Stimulated activated naive CD8-positive, alpha-beta T cell treated with anti-CD3 and anti-CD28 coated beads, Interleukin-15, Interleukin-2, amounts not matched to agents 100 U/mL and 50 U/mL, for 24 hours (primary cell): Measurements from ENCODE around the gene PCGF2.
A peak's percentile ranks its signal among the peaks of the same experiment; 100 is the strongest.

Experiments used
- ATAC-seq: fragments of 150-1000 bp; cut with Tn5 transposase; one replicate; pipeline ENCODE4 v1.10.0; 2021
- DNase-seq: peaks from one replicate; pipeline ENCODE4 v3.0.0; 2021

The PCGF2 gene

GRCh38 chr17:38719289-38719942 is 28.7 kb downstream of the PCGF2 start:
- no peak for DNase-seq
- ATAC-seq = no peak

GRCh38 chr17:38717139-38717745 is 30.9 kb downstream of the PCGF2 start:
- no peak for DNase-seq
- ATAC-seq = no peak

- no peak for DNase-seq
- no peak for ATAC-seq
Observed at GRCh38 chr17:38716368-38717005, 31.6 kb downstream of the PCGF2 start.

GRCh38 chr17:38715216-38715943 is 32.8 kb downstream of the PCGF2 start:
- ATAC-seq (peak; percentile 21), DNase-seq (no peak)

- no peak for ATAC-seq
- DNase-seq = no peak
Observed at GRCh38 chr17:38713456-38714075, 34.6 kb downstream of the PCGF2 start.

- no peak for DNase-seq
- ATAC-seq = no peak
Observed at GRCh38 chr17:38712593-38712992, 35.5 kb downstream of the PCGF2 start.

GRCh38 chr17:38711792-38712571 is 36.2 kb downstream of the PCGF2 start:
- ATAC-seq = peak; percentile 26
- no peak for DNase-seq

- DNase-seq = no peak
- ATAC-seq = no peak
Observed at GRCh38 chr17:38710985-38711384, 37.2 kb downstream of the PCGF2 start.

- DNase-seq = no peak
- ATAC-seq = no peak
Observed at GRCh38 chr17:38710604-38710962, 37.6 kb downstream of the PCGF2 start.

GRCh38 chr17:38709864-38710603 is 38.1 kb downstream of the PCGF2 start:
- ATAC-seq = no peak
- no peak for DNase-seq

- ATAC-seq (no peak), DNase-seq (no peak)
Observed at GRCh38 chr17:38709104-38709820, 38.9 kb downstream of the PCGF2 start.

GRCh38 chr17:38707678-38708351 is 40.3 kb downstream of the PCGF2 start:
- DNase-seq = no peak
- no peak for ATAC-seq

- DNase-seq (peak; percentile 47), ATAC-seq (no peak)
Observed at GRCh38 chr17:38706505-38707216, 41.5 kb downstream of the PCGF2 start.

GRCh38 chr17:38705803-38706504 is 42.2 kb downstream of the PCGF2 start:
- peak; percentile 61 for DNase-seq

GRCh38 chr17:38705523-38705802 is 42.7 kb downstream of the PCGF2 start:
- DNase-seq = no peak
- no peak for ATAC-seq

More at GRCh38 chr17:38705803-38706504, 42.2 kb downstream of the PCGF2 start:
- no peak for ATAC-seq

- ATAC-seq (no peak), DNase-seq (peak; percentile 74)
Observed at GRCh38 chr17:38704606-38705522, 43.3 kb downstream of the PCGF2 start, which contains the start of gene MLLT6. TSS of gene MLLT6 (plus strand) at chr17:38705273. CDS start at chr17:38705633, 360 bp downstream.
